Measurements from ENCODE around the gene ZNF35. TPM values are rescaled to one million over a fixed set of nuclear protein-coding genes. Genes with fewer than 3 reads are reported as not detected.

Gene ZNF35
- total and polyA plus RNA-seq, 2 of the 8 experiments (the other 6 are each of a cell fraction or from before 2014, with no cell fraction given): 2.9 to 20.0 TPM

DNA sequence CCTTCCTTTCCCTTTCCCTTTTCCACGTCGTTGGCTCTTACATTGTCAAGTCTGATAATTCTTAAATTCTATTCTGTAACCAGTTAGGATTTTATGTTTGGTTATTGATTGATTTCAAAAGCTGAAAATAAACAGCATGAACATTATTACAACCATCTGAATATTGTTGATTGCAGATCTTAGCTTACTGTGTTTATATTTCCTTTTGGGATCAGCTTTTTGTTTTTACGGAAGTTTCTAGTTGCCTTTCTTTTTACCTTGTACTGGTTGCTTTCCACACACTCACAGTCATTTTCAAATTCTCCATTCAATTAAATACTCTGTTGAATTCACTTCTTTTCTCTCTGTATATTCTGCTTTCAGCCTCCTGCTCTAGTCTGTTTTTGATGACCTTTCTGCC lies 16.6 kb downstream of the ZNF35 start:
- H3K4ac ChIP-seq (replicated peaks; ENCODE audit: insufficient read length, low read depth, low read length): no peak overlapping the region
- 85% methylated on average over 3 of the region's 3 CpGs; no CpG with 5 or more reads in 1 of the 2 experiments for WGBS, 2 experiments (ENCODE audit: extremely low coverage in 1 of 2, insufficient coverage in 1 of 2, insufficient read length in 1 of 2, insufficient replicate concordance in 2 of 2, low coverage in 1 of 2, low lambda C conversion rate in 2 of 2, missing lambda C conversion rate in 1 of 2)
- no peaks in the 10 kb centered on the region for H3K79me2 ChIP-seq (ENCODE audit: control insufficient read depth in 1 of 2, insufficient read depth in 2 of 2, low read length in 2 of 2)
- no peaks in the 10 kb centered on the region for H3K4me1 ChIP-seq (replicated peaks in 1 of 4; ENCODE audit: control insufficient read depth in 3 of 4, insufficient read depth in 4 of 4, low read length in 3 of 4)
- H3K79me1 ChIP-seq (ENCODE audit: low read depth, low read length): no peaks in the 10 kb centered on the region
- H2AK5ac ChIP-seq (ENCODE audit: low read depth, low read length): no peak overlapping the region
- H3K4me2 ChIP-seq (ENCODE audit: insufficient read depth in 1 of 2, low read depth in 2 of 2, low read length in 2 of 2): no peak overlapping the region
- H3K23ac ChIP-seq (ENCODE audit: insufficient read length): no peak overlapping the region
- H2AFZ ChIP-seq (ENCODE audit: low read length): no peak overlapping the region
- no peak overlapping the region for H4K91ac ChIP-seq (replicated peaks; ENCODE audit: insufficient read length, low read length)
- H3K4me3 ChIP-seq (ENCODE audit: extremely low read depth in 1 of 4, insufficient read depth in 2 of 4, low read depth in 3 of 4, low read length in 4 of 4): no peak overlapping the region
- H2BK15ac ChIP-seq (ENCODE audit: low read length): no peak overlapping the region
- no peak overlapping the region for H4K5ac ChIP-seq (ENCODE audit: insufficient read length, low read depth, low read length)
- FAIRE-seq (no peak), DNase-seq (ENCODE audit: low read depth in 1 of 2, low spot score in 2 of 2) (no peak)
- H2BK12ac ChIP-seq (ENCODE audit: low read depth, low read length): no peak overlapping the region
- H3K27ac ChIP-seq (ENCODE audit: low read depth, low read length): no peak overlapping the region
- H3K9ac ChIP-seq (replicated peaks in 1 of 4; ENCODE audit: extremely low read depth in 1 of 4, low read depth in 3 of 4, low read length in 3 of 4): no peak overlapping the region
- H2BK20ac ChIP-seq (ENCODE audit: low read length): no peak overlapping the region
- H4K8ac ChIP-seq (ENCODE audit: extremely low read depth, insufficient read depth, low read length): no peak overlapping the region
- POLR2A ChIA-PET (ENCODE audit: partially characterized antibody): interaction anchor here (1.0 to 1.3 kb wide), 2 partner anchors 8 to 11 kb away, joined by 3 read pairs; no protein-coding TSS in a partner anchor
- no peaks in the 10 kb centered on the region for H3K23me2 ChIP-seq (ENCODE audit: low read depth, low read length)
- no peak overlapping the region for H2BK5ac ChIP-seq (ENCODE audit: low read depth, low read length)
- H3K14ac ChIP-seq (ENCODE audit: insufficient read length): no peak overlapping the region
- H3K9me3 ChIP-seq (ENCODE audit: insufficient read depth in 2 of 2, low read depth in 1 of 2, low read length in 1 of 2): no peaks in the 10 kb centered on the region
- peaks cover 0 to 3% of the 10 kb centered on the region in 2 experiments for H4K20me1 ChIP-seq (replicated peaks in 1 of 2; ENCODE audit: control insufficient read depth in 1 of 2, insufficient read depth in 2 of 2, low read length in 2 of 2)
- H2BK120ac ChIP-seq (replicated peaks; ENCODE audit: low read depth, low read length): no peak overlapping the region
- H3K56ac ChIP-seq (replicated peaks; ENCODE audit: insufficient read length, low read depth, low read length): no peak overlapping the region
- CTCF ChIA-PET (ENCODE audit: partially characterized antibody): no interaction called here
- no peaks in the 10 kb centered on the region for H3K27me3 ChIP-seq (replicated peaks in 1 of 4; ENCODE audit: control insufficient read depth in 3 of 4, extremely low read depth in 1 of 4, insufficient read depth in 3 of 4, low read length in 3 of 4)
- H3K36me3 ChIP-seq (ENCODE audit: control insufficient read depth in 2 of 4, insufficient read depth in 4 of 4, low read length in 3 of 4): peaks cover 2 to 13% (median 7%) of the 10 kb centered on the region in 4 experiments; a peak in 6 of 8 replicates
- TF ChIP-seq ASH2L (IDR thresholded peaks at IDR 0.05; ENCODE audit: low read length) (no peak), EP300 (IDR thresholded peaks at IDR 0.05; ENCODE audit: borderline replicate concordance in 1 of 2, low read depth in 2 of 2, low read length in 2 of 2) (no peak), RXRA (IDR thresholded peaks at IDR 0.05; ENCODE audit: insufficient read depth, low read depth, low read length) (no peak), CREB1 (IDR thresholded peaks at IDR 0.05) (no peak), GTF2F1 (IDR thresholded peaks at IDR 0.05; ENCODE audit: borderline replicate concordance, low read depth, low read length) (no peak)
- no peak overlapping the region for H3K18ac ChIP-seq (ENCODE audit: extremely low read depth, low read length)

All from H1 (cell line).